ENCODE results near the gene CIITA. TPM values are rescaled to one million over a fixed set of nuclear protein-coding genes. Genes with fewer than 3 reads are reported as not detected.

The CIITA gene
- total RNA-seq, 3 donors from 2014 or later: 5.6 to 14.6 (median 11.1) TPM

GRCh38 chr16:10919003-10919351 is 42.0 kb downstream of the CIITA start:
- Histone ChIP-seq H3K9me3 (no peaks in the 10 kb centered on the region), H3K27me3 (no peaks in the 10 kb centered on the region), H3K27ac (no peak overlapping the region), H3K4me3 (no peak overlapping the region), H3K36me3 (no peaks in the 10 kb centered on the region), H3K4me1 (no peaks in the 10 kb centered on the region)
- intact Hi-C loops (cut with DNase I; ENCODE audit: low total_unique reads): no loop called here
- TF ChIP-seq POLR2AphosphoS5 (IDR thresholded peaks at IDR 0.05) (no peak), CTCF (IDR thresholded peaks at IDR 0.05) (peak in 1 of 3 donors; percentile 2), POLR2A (IDR thresholded peaks at IDR 0.05) (no peak)
- DNase-seq (ENCODE audit: low spot score in 2 of 2): no peak

- H3K9me3 ChIP-seq: no peaks in the 10 kb centered on the region
- intact Hi-C loops (cut with DNase I; ENCODE audit: low total_unique reads): no loop called here
- H3K36me3 ChIP-seq: no peaks in the 10 kb centered on the region
- DNase-seq (ENCODE audit: low spot score in 2 of 2): no peak
- H3K4me3 ChIP-seq: no peak overlapping the region
- H3K4me1 ChIP-seq: no peaks in the 10 kb centered on the region
- H3K27ac ChIP-seq: no peak overlapping the region
- TF ChIP-seq POLR2AphosphoS5 (IDR thresholded peaks at IDR 0.05): no peak
- TF ChIP-seq CTCF (IDR thresholded peaks at IDR 0.05): no peak
- no peak for TF ChIP-seq POLR2A (IDR thresholded peaks at IDR 0.05)
- H3K27me3 ChIP-seq: no peaks in the 10 kb centered on the region
Measured at GRCh38 chr16:10920726-10921427, 43.9 kb downstream of the CIITA start.

GRCh38 chr16:10921536-10922327 is 44.7 kb downstream of the CIITA start:
- no peak for DNase-seq (ENCODE audit: low spot score in 2 of 2)
- no peaks in the 10 kb centered on the region for H3K9me3 ChIP-seq
- peak overlapping the region in 1 of 3 donors; percentile 2 for H3K4me3 ChIP-seq
- no peaks in the 10 kb centered on the region for H3K4me1 ChIP-seq
- intact Hi-C loops (cut with DNase I; ENCODE audit: low total_unique reads): no loop called here
- TF ChIP-seq POLR2AphosphoS5 (IDR thresholded peaks at IDR 0.05): no peak
- no peak for TF ChIP-seq POLR2A (IDR thresholded peaks at IDR 0.05)
- no peak for TF ChIP-seq CTCF (IDR thresholded peaks at IDR 0.05)
- peak overlapping the region; percentile 33 to 79 for H3K27ac ChIP-seq
- no peaks in the 10 kb centered on the region for H3K36me3 ChIP-seq
- H3K27me3 ChIP-seq: no peaks in the 10 kb centered on the region

- H3K4me1 ChIP-seq: no peaks in the 10 kb centered on the region
- intact Hi-C loops (cut with DNase I; ENCODE audit: low total_unique reads): no loop called here
- no peak for TF ChIP-seq CTCF (IDR thresholded peaks at IDR 0.05)
- no peak for TF ChIP-seq POLR2A (IDR thresholded peaks at IDR 0.05)
- no peak for TF ChIP-seq POLR2AphosphoS5 (IDR thresholded peaks at IDR 0.05)
- H3K9me3 ChIP-seq: no peaks in the 10 kb centered on the region
- H3K36me3 ChIP-seq: no peaks in the 10 kb centered on the region
- peak overlapping the region in 1 of 3 donors; percentile 2 for H3K4me3 ChIP-seq
- H3K27me3 ChIP-seq: no peaks in the 10 kb centered on the region
- DNase-seq (ENCODE audit: low spot score in 2 of 2): peak in 1 of 2 donors; percentile 61
- peak overlapping the region; percentile 33 to 79 for H3K27ac ChIP-seq
Measured at GRCh38 chr16:10922328-10923145, 45.5 kb downstream of the CIITA start.
